Gastrocnemius medialis (tissue), 4 donors: ENCODE results near the gene GNB1L. TPM values are rescaled to one million over a fixed set of nuclear protein-coding genes. Genes with fewer than 3 reads are reported as not detected.

Experiments used
- ATAC-seq, 2 donors: fragments of 150-250 bp; one replicate each; pipeline ENCODE4 v1.9.1; 2016
- DNase-seq, 2 donors: peaks; one replicate each; pipeline ENCODE4 v3.0.0-alpha.2; 2019
- H3K27ac ChIP-seq, 4 donors: fragments of 200-600 bp; sonication (generic); 1 replicate in 1 of 4; 2 replicates in 3 of 4; pipeline ENCODE4 v1.5.1; 2016 to 2018; ENCODE audit warnings: mild to moderate bottlenecking in 2 of 4, moderate library complexity in 1 of 4
- H3K27me3 ChIP-seq, 3 donors: fragments of 200-600 bp; sonication (generic) in 2 of 3; 1 replicate in 1 of 3; 2 replicates in 2 of 3; pipeline versions ENCODE4 v1.5.1 to v1.6.0; 2016 to 2019; ENCODE audit warnings: mild to moderate bottlenecking in 1 of 3, moderate library complexity in 1 of 3
- H3K36me3 ChIP-seq, 2 donors: fragments of 200-600 bp; sonication (generic) in 1 of 2; one replicate each; pipeline ENCODE4 v1.5.1; 2017 to 2018
- H3K4me1 ChIP-seq, 2 donors: fragments of 200-600 bp; sonication (generic) in 1 of 2; one replicate each; pipeline ENCODE4 v1.5.1; 2016 to 2017; ENCODE audit warnings: mild to moderate bottlenecking in 2 of 2
- H3K4me3 ChIP-seq, 4 donors: fragments of 200-600 bp; sonication (generic) in 3 of 4; 1 replicate in 1 of 4; 2 replicates in 3 of 4; pipeline ENCODE4 v1.5.1; 2016 to 2019; ENCODE audit warnings: mild to moderate bottlenecking in 2 of 4
- H3K9me3 ChIP-seq, 3 donors: fragments of 200-600 bp; sonication (generic) in 2 of 3; 1 replicate in 1 of 3; 2 replicates in 2 of 3; pipeline ENCODE4 v1.5.1; 2016 to 2019
- CTCF ChIP-seq, 5 experiments: fragments of 450-650 bp in 3 of 5; fragments of 200-600 bp in 2 of 5; sonication (generic) in 2 of 5; IDR thresholded peaks in 4 of 5; conservative IDR thresholded peaks in 1 of 5; 1 replicate in 4 of 5; 2 replicates in 1 of 5; pipeline ENCODE4 v1.5.1; 2016 to 2019; ENCODE audit warnings: antibody characterized with exemption in 5 of 5, mild to moderate bottlenecking in 3 of 5, moderate library complexity in 3 of 5
- POLR2A ChIP-seq, 2 donors: fragments of 450-650 bp; IDR thresholded peaks; one replicate each; pipeline ENCODE4 v1.6.1; 2017; ENCODE audit warnings: antibody characterized with exemption in 2 of 2, mild to moderate bottlenecking in 2 of 2, moderate library complexity in 2 of 2
- in situ Hi-C, 4 donors: fragments of 200-750 bp; cut with MboI; loops; one replicate each; pipeline versions ENCODE4 v1.15.0 to v1.8.0; 2017; ENCODE audit warnings: low sequenced_read_pairs in 4 of 4
- intact Hi-C: fragments of 100-400 bp; cut with DNase I; formaldehyde crosslinking; loops from one replicate; pipeline ENCODE4 v1.15.1; 2023; ENCODE audit warnings: low total_unique reads
- total RNA-seq, 4 donors: library from RNA; depleted of rRNA; stranded (reverse); fragments of >200 nt; gene quantifications; one replicate each; pipeline versions ENCODE4 v1.1.0 to v1.2.3, GENCODE V29; 2016

The GNB1L gene
- total RNA-seq, 4 donors from 2014 or later: 4.4 to 9.6 (median 6.7) TPM

- Histone ChIP-seq H3K27me3 (peaks cover 0 to 7% (median 0%) of the 10 kb centered on the region in 3 donors), H3K36me3 (no peaks in the 10 kb centered on the region), H3K4me1 (no peaks in the 10 kb centered on the region), H3K4me3 (no peak overlapping the region), H3K27ac (no peak overlapping the region), H3K9me3 (no peaks in the 10 kb centered on the region)
- in situ Hi-C loops: no loop called here
- TF ChIP-seq POLR2A (IDR thresholded peaks at IDR 0.05) (no peak), CTCF (IDR thresholded peaks at IDR 0.05 in 4 of 5, conservative IDR thresholded peaks at IDR 0.05 in 1 of 5) (no peak)
- DNase-seq (no peak), ATAC-seq (no peak)
- intact Hi-C loops: no loop called here
Observed at GRCh38 chr22:19775496-19776325, 79.0 kb downstream of the GNB1L start.

DNA sequence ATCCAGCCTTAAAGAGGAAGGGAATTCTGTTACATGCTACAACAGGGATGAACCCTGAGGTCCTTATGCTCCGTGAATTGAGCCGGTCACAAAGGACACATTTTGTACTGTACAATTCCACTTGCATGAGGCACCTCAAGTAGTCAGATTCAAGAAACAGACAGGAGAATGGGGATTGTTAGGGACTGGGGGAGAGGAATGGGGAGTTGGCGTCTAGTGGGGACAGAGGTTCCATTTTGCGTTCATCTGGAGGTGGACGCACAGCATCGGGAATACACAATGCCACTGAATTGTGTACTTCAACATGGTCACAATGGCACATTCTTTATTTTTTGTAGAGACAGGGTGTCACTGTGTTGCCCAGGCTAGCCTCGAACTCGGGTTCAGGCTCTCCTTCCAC lies 80.0 kb downstream of the GNB1L start:
- intact Hi-C loops: no loop called here

GRCh38 chr22:19773470-19774040 lies 81.1 kb downstream of the GNB1L start:
- no peaks in the 10 kb centered on the region for H3K9me3 ChIP-seq
- TF ChIP-seq POLR2A (IDR thresholded peaks at IDR 0.05) (no peak), CTCF (IDR thresholded peaks at IDR 0.05 in 4 of 5, conservative IDR thresholded peaks at IDR 0.05 in 1 of 5) (no peak)
- H3K36me3 ChIP-seq: no peaks in the 10 kb centered on the region
- no peak for DNase-seq
- peaks cover 0 to 17% (median 9%) of the 10 kb centered on the region in 3 donors for H3K27me3 ChIP-seq
- in situ Hi-C loops: no loop called here
- intact Hi-C loops: no loop called here
- H3K4me3 ChIP-seq: no peak overlapping the region
- ATAC-seq: no peak
- H3K4me1 ChIP-seq: no peaks in the 10 kb centered on the region
- H3K27ac ChIP-seq: no peak overlapping the region

More for the DNA sequence above, 80.0 kb downstream of the GNB1L start:
- Histone ChIP-seq H3K27ac (no peak overlapping the region), H3K36me3 (no peaks in the 10 kb centered on the region), H3K9me3 (no peaks in the 10 kb centered on the region), H3K4me3 (no peak overlapping the region), H3K27me3 (peaks cover 0 to 11% (median 5%) of the 10 kb centered on the region in 3 donors), H3K4me1 (no peaks in the 10 kb centered on the region)
- DNase-seq (no peak), ATAC-seq (no peak)
- TF ChIP-seq CTCF (IDR thresholded peaks at IDR 0.05 in 4 of 5, conservative IDR thresholded peaks at IDR 0.05 in 1 of 5) (no peak), POLR2A (IDR thresholded peaks at IDR 0.05) (no peak)
- in situ Hi-C loops: no loop called here

DNA sequence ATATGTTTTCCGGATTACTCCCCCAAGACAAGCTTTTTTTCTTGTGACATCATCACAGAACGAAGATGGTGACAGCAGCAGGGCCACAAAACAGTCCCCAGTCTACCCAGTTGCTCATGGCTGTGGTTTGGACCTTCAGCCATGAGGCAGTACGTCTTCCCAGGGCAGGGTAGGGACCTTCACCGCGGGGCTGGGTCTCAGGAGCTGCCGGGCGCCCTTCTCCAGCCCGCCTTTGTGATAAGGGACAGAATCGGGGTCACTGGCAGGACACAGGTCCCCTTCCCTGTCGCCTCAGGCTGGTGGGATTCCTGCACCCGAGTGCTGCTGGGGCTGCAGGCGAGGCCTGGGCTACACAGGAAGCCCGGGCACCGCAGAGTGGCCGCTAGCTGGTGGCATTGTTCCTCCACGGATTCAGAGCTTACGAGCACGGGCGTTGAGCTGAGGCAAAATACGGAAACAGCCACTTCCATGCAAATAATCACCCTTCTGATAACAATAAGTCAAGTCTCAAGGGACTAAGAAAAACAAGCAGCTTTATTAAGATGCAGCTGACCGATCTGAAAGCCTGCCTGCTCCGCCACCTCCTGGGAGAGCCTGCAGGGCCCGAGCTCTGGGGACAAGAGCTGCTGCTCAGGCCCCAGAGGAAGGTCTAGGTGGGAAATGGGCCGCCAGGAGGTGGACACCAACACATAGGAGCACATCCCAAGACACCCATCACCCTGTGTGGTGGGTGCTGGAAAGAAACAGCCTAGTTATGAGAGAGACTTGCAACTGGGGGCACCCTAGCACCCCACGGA lies 81.8 kb downstream of the GNB1L start:
- H3K9me3 ChIP-seq: no peaks in the 10 kb centered on the region
- H3K4me3 ChIP-seq: no peak overlapping the region
- TF ChIP-seq CTCF (IDR thresholded peaks at IDR 0.05 in 4 of 5, conservative IDR thresholded peaks at IDR 0.05 in 1 of 5) (no peak), POLR2A (IDR thresholded peaks at IDR 0.05) (no peak)
- ATAC-seq (no peak), DNase-seq (no peak)
- in situ Hi-C loops (no loop called here), intact Hi-C loops (no loop called here)
- H3K27ac ChIP-seq: no peak overlapping the region
- H3K27me3 ChIP-seq: peaks cover 0 to 16% (median 9%) of the 10 kb centered on the region in 3 donors
- no peaks in the 10 kb centered on the region for H3K4me1 ChIP-seq
- no peaks in the 10 kb centered on the region for H3K36me3 ChIP-seq
